ENCODE measurements around the gene PNPLA8.

GRCh38 chr7:108454317-108454673, 71.6 kb downstream of the PNPLA8 start:
- TF ChIP-seq CTCF (IDR thresholded peaks at IDR 0.05 in 4 of 5, conservative IDR thresholded peaks at IDR 0.05 in 1 of 5) = no peak
- TF ChIP-seq POLR2A (IDR thresholded peaks at IDR 0.05) = no peak
